IPS DF 6.9 (cell line): Measurements from ENCODE around the gene LKAAEAR1.

Experiments used
- DNase-seq: peaks from one replicate; pipeline ENCODE4 v3.0.0-alpha.2; 2013; ENCODE audit warnings: low read depth, low spot score
- H3K27ac ChIP-seq: one replicate; pipeline ENCODE4 v1.5.1; 2013; ENCODE audit warnings: low read length, control low read depth
- H3K27me3 ChIP-seq: 2 replicates; pipeline ENCODE4 v1.6.1; 2013; ENCODE audit warnings: mild to moderate bottlenecking, low read length; ENCODE audit not compliant: control insufficient read depth, insufficient read depth
- H3K36me3 ChIP-seq: 2 replicates; pipeline ENCODE4 v1.6.1; 2013; ENCODE audit warnings: low read length; ENCODE audit not compliant: control insufficient read depth, insufficient read depth
- H3K4me1 ChIP-seq: 2 replicates; pipeline ENCODE4 v1.6.1; 2013; ENCODE audit warnings: low read length; ENCODE audit not compliant: control insufficient read depth, insufficient read depth
- H3K4me3 ChIP-seq: 2 replicates; pipeline ENCODE4 v1.5.1; 2013; ENCODE audit warnings: mild to moderate bottlenecking, low read length
- H3K9me3 ChIP-seq: 2 replicates; pipeline ENCODE4 v1.6.1; 2013; ENCODE audit warnings: low read length, inconsistent platforms; ENCODE audit not compliant: control insufficient read depth, insufficient read depth
- WGBS: extraction: QIAGEN DNeasy Blood & Tissue Kit; methylation state at CpG from one replicate; pipeline ENCODE4 v1.1.7; 2013; ENCODE audit warnings: mixed read lengths, missing lambda C conversion rate; ENCODE audit not compliant: insufficient read length, insufficient coverage; 5-methylcytosine and 5-hydroxymethylcytosine counted together

The LKAAEAR1 gene

GRCh38 chr20:64078934-64079272, 5.3 kb downstream of the LKAAEAR1 start:
- H3K9me3 ChIP-seq: no peaks in the 10 kb centered on the region
- no CpG with 5 or more reads among the region's 4 CpGs for WGBS
- no peak for DNase-seq
- peaks cover 4% of the 10 kb centered on the region; the same call in 1 of the 2 replicates for H3K4me1 ChIP-seq
- peaks cover 2% of the 10 kb centered on the region; the same call in 1 of the 2 replicates for H3K27me3 ChIP-seq
- H3K4me3 ChIP-seq: peak overlapping the region; percentile 40; the same call in 1 of the 2 replicates
- no peak overlapping the region for H3K27ac ChIP-seq
- no peaks in the 10 kb centered on the region for H3K36me3 ChIP-seq

- Histone ChIP-seq H3K9me3 (no peaks in the 10 kb centered on the region), H3K27me3 (peaks cover under 1% of the 10 kb centered on the region; the same call in 1 of the 2 replicates), H3K4me3 (no peak overlapping the region), H3K4me1 (peaks cover 4% of the 10 kb centered on the region; the same call in 1 of the 2 replicates), H3K27ac (no peak overlapping the region), H3K36me3 (no peaks in the 10 kb centered on the region)
- no peak for DNase-seq
- WGBS: no CpG with 5 or more reads among the region's 15 CpGs
These were observed 6.2 kb downstream of the LKAAEAR1 start for GRCh38 chr20:64077876-64078551.

- no CpG with 5 or more reads among the region's 7 CpGs for WGBS
- DNase-seq: no peak
- Histone ChIP-seq H3K9me3 (no peaks in the 10 kb centered on the region), H3K27me3 (no peaks in the 10 kb centered on the region; the same call in 1 of the 2 replicates), H3K27ac (no peak overlapping the region), H3K36me3 (no peaks in the 10 kb centered on the region), H3K4me3 (no peak overlapping the region), H3K4me1 (peaks cover 4% of the 10 kb centered on the region; the same call in 1 of the 2 replicates)
These were observed 6.7 kb downstream of the LKAAEAR1 start for GRCh38 chr20:64077541-64077875.

- H3K4me3 ChIP-seq: no peak overlapping the region
- H3K27me3 ChIP-seq: no peaks in the 10 kb centered on the region; the same call in 1 of the 2 replicates
- H3K9me3 ChIP-seq: no peaks in the 10 kb centered on the region
- no CpG with 5 or more reads among the region's 8 CpGs for WGBS
- no peak for DNase-seq
- H3K27ac ChIP-seq: no peak overlapping the region
- peaks cover 4% of the 10 kb centered on the region; the same call in 1 of the 2 replicates for H3K4me1 ChIP-seq
- H3K36me3 ChIP-seq: no peaks in the 10 kb centered on the region
These were observed 7.1 kb downstream of the LKAAEAR1 start for GRCh38 chr20:64077094-64077493.

GRCh38 chr20:64076061-64076997, 7.9 kb downstream of the LKAAEAR1 start:
- Histone ChIP-seq H3K27me3 (no peaks in the 10 kb centered on the region), H3K9me3 (no peaks in the 10 kb centered on the region), H3K36me3 (no peaks in the 10 kb centered on the region), H3K4me1 (peaks cover 4% of the 10 kb centered on the region; the same call in 1 of the 2 replicates), H3K4me3 (no peak overlapping the region), H3K27ac (no peak overlapping the region)
- WGBS: no CpG with 5 or more reads among the region's 22 CpGs
- DNase-seq: no peak

GRCh38 chr20:64075556-64075955, 8.6 kb downstream of the LKAAEAR1 start:
- H3K4me3 ChIP-seq: no peak overlapping the region
- DNase-seq: no peak
- no peaks in the 10 kb centered on the region for H3K9me3 ChIP-seq
- WGBS: no CpG with 5 or more reads among the region's 12 CpGs
- H3K4me1 ChIP-seq: peaks cover 4% of the 10 kb centered on the region; the same call in 1 of the 2 replicates
- H3K27ac ChIP-seq: no peak overlapping the region
- H3K36me3 ChIP-seq: no peaks in the 10 kb centered on the region
- no peaks in the 10 kb centered on the region for H3K27me3 ChIP-seq

GRCh38 chr20:64074963-64075362, 9.2 kb downstream of the LKAAEAR1 start:
- Histone ChIP-seq H3K27ac (no peak overlapping the region), H3K27me3 (no peaks in the 10 kb centered on the region), H3K4me3 (no peak overlapping the region), H3K4me1 (peaks cover 5% of the 10 kb centered on the region; the same call in 1 of the 2 replicates), H3K36me3 (no peaks in the 10 kb centered on the region), H3K9me3 (no peaks in the 10 kb centered on the region)
- no CpG with 5 or more reads among the region's 8 CpGs for WGBS
- DNase-seq: no peak

- Histone ChIP-seq H3K27me3 (no peaks in the 10 kb centered on the region), H3K4me3 (no peak overlapping the region), H3K27ac (no peak overlapping the region), H3K9me3 (no peaks in the 10 kb centered on the region), H3K4me1 (peaks cover 8% of the 10 kb centered on the region; the same call in 1 of the 2 replicates), H3K36me3 (no peaks in the 10 kb centered on the region)
- no peak for DNase-seq
- WGBS: no CpG with 5 or more reads among the region's 28 CpGs
These were observed 9.9 kb downstream of the LKAAEAR1 start for GRCh38 chr20:64074184-64074789.

- no peaks in the 10 kb centered on the region for H3K9me3 ChIP-seq
- no peaks in the 10 kb centered on the region for H3K27me3 ChIP-seq
- H3K4me3 ChIP-seq: no peak overlapping the region
- no peak overlapping the region for H3K27ac ChIP-seq
- H3K4me1 ChIP-seq: peaks cover 9% of the 10 kb centered on the region; the same call in 1 of the 2 replicates
- no peaks in the 10 kb centered on the region for H3K36me3 ChIP-seq
- no peak for DNase-seq
- WGBS: no CpG with 5 or more reads among the region's 37 CpGs
These were observed 10.6 kb downstream of the LKAAEAR1 start for GRCh38 chr20:64073476-64074183.
